Measurements from ENCODE around the gene FIGNL1. TPM values are rescaled to one million over a fixed set of nuclear protein-coding genes. Genes with fewer than 3 reads are reported as not detected.

Gene FIGNL1
- polyA plus RNA-seq, 3 donors, result 0.55 to 2.4 (median 1.8) TPM

GRCh38 chr7:50427518-50427917, 22.6 kb downstream of the FIGNL1 start:
- no peak overlapping the region for H3K9ac ChIP-seq (ENCODE audit: insufficient read depth, low read length, poor library complexity, severe bottlenecking)
- no peak for TF ChIP-seq CTCF (IDR thresholded peaks at IDR 0.05)
- no peaks in the 10 kb centered on the region for H4K20me1 ChIP-seq (ENCODE audit: insufficient read depth, low read length)
- no peaks in the 10 kb centered on the region for H3K36me3 Mint-ChIP-seq
- H2AFZ ChIP-seq (ENCODE audit: insufficient read depth, low read depth, low read length, poor library complexity, severe bottlenecking), result no peak overlapping the region
- no peak for DNase-seq
- no peaks in the 10 kb centered on the region for H3K79me2 ChIP-seq (ENCODE audit: insufficient read depth, low read length)
- H3K27me3 Mint-ChIP-seq (ENCODE audit: low read depth in 3 of 3), result no peaks in the 10 kb centered on the region
- H3K4me2 ChIP-seq (replicated peaks; ENCODE audit: extremely low read depth, low read length, poor library complexity, severe bottlenecking), result no peak overlapping the region
- H3K27ac Mint-ChIP-seq, result no peak overlapping the region
- intact Hi-C loops (cut with micrococcal nuclease), result no loop called here
- H3K27ac ChIP-seq (ENCODE audit: low read depth in 1 of 2, low read length in 2 of 2), result no peak overlapping the region
- H3K4me3 ChIP-seq (replicated peaks in 1 of 3; ENCODE audit: low read depth in 2 of 3, low read length in 3 of 3), result no peak overlapping the region
- no peaks in the 10 kb centered on the region for H3K27me3 ChIP-seq (ENCODE audit: control insufficient read depth in 2 of 2, insufficient read depth in 2 of 2, low read length in 2 of 2)
- H3K36me3 ChIP-seq (replicated peaks in 1 of 2; ENCODE audit: control insufficient read depth in 1 of 2, insufficient read depth in 2 of 2, low read length in 2 of 2), result no peaks in the 10 kb centered on the region
- no peaks in the 10 kb centered on the region for H3K9me3 ChIP-seq (replicated peaks in 1 of 2; ENCODE audit: control insufficient read depth in 1 of 2, insufficient read depth in 1 of 2, low read length in 2 of 2)
- H3K4me1 Mint-ChIP-seq, result no peaks in the 10 kb centered on the region
- WGBS (ENCODE audit: insufficient coverage), result 87% methylated on average over 2 of the region's 2 CpGs
- H3K4me3 Mint-ChIP-seq, result no peak overlapping the region
- no peaks in the 10 kb centered on the region for H3K9me3 Mint-ChIP-seq
- H3K4me1 ChIP-seq (ENCODE audit: control insufficient read depth in 1 of 2, insufficient read depth in 2 of 2, low read length in 2 of 2), result no peaks in the 10 kb centered on the region

- H3K4me2 ChIP-seq (replicated peaks; ENCODE audit: extremely low read depth, low read length, poor library complexity, severe bottlenecking), result no peak overlapping the region
- no peak overlapping the region for H3K27ac ChIP-seq (ENCODE audit: low read depth in 1 of 2, low read length in 2 of 2)
- H2AFZ ChIP-seq (ENCODE audit: insufficient read depth, low read depth, low read length, poor library complexity, severe bottlenecking), result no peak overlapping the region
- no peaks in the 10 kb centered on the region for H4K20me1 ChIP-seq (ENCODE audit: insufficient read depth, low read length)
- no peaks in the 10 kb centered on the region for H3K4me1 Mint-ChIP-seq
- intact Hi-C loops (cut with micrococcal nuclease), result no loop called here
- H3K36me3 Mint-ChIP-seq, result no peaks in the 10 kb centered on the region
- no peaks in the 10 kb centered on the region for H3K79me2 ChIP-seq (ENCODE audit: insufficient read depth, low read length)
- no peak overlapping the region for H3K4me3 Mint-ChIP-seq
- no peaks in the 10 kb centered on the region for H3K36me3 ChIP-seq (replicated peaks in 1 of 2; ENCODE audit: control insufficient read depth in 1 of 2, insufficient read depth in 2 of 2, low read length in 2 of 2)
- H3K4me1 ChIP-seq (ENCODE audit: control insufficient read depth in 1 of 2, insufficient read depth in 2 of 2, low read length in 2 of 2), result no peaks in the 10 kb centered on the region
- no peak overlapping the region for H3K9ac ChIP-seq (ENCODE audit: insufficient read depth, low read length, poor library complexity, severe bottlenecking)
- no peaks in the 10 kb centered on the region for H3K9me3 ChIP-seq (replicated peaks in 1 of 2; ENCODE audit: control insufficient read depth in 1 of 2, insufficient read depth in 1 of 2, low read length in 2 of 2)
- no peak for TF ChIP-seq CTCF (IDR thresholded peaks at IDR 0.05)
- H3K4me3 ChIP-seq (replicated peaks in 1 of 3; ENCODE audit: low read depth in 2 of 3, low read length in 3 of 3), result no peak overlapping the region
- H3K27me3 ChIP-seq (ENCODE audit: control insufficient read depth in 2 of 2, insufficient read depth in 2 of 2, low read length in 2 of 2), result no peaks in the 10 kb centered on the region
- H3K27ac Mint-ChIP-seq, result no peak overlapping the region
- H3K9me3 Mint-ChIP-seq, result no peaks in the 10 kb centered on the region
- no peaks in the 10 kb centered on the region for H3K27me3 Mint-ChIP-seq (ENCODE audit: low read depth in 3 of 3)
- 94% methylated on average over 2 of the region's 5 CpGs for WGBS (ENCODE audit: insufficient coverage)
- DNase-seq, result no peak
Observed at GRCh38 chr7:50426280-50427045, 23.7 kb downstream of the FIGNL1 start.
